ENCODE results near the gene ZYG11A. TPM values are rescaled to one million over a fixed set of nuclear protein-coding genes. Genes with fewer than 3 reads are reported as not detected.

ZYG11A gene
- total and polyA plus RNA-seq, 2 of the 8 experiments (the other 6 are each of a cell fraction or from before 2014, with no cell fraction given), result 0.89 to 2.6 TPM

DNA sequence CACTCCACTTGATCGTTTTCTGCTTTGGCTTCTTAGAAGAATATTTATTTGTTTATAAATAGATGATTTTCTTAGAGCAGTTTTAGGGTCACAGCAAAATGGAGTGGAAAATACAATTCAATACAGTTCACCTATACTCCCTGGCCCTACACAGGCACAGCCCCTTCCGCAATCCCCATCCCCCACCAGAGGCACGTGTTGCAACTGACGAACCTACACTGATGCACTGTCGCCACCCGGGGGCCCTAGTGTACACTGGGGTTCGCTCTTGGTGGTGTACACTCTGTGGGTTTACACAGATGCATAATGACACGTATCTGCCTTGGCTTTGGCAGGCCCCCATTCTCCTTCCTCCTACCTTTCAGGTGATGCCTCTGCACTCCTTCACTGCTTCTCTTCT lies 71.0 kb downstream of the ZYG11A start (continued):
- TF ChIP-seq POLR2AphosphoS5 (IDR thresholded peaks at IDR 0.05; ENCODE audit: low read depth, low read length) (no peak), CREB1 (IDR thresholded peaks at IDR 0.05) (no peak)
- TF ChIP-seq, protein P1, sequence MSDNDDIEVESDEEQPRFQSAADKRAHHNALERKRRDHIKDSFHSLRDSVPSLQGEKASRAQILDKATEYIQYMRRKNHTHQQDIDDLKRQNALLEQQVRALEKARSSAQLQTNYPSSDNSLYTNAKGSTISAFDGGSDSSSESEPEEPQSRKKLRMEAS (IDR thresholded peaks at IDR 0.05), result peak; percentile 92
- TF ChIP-seq, protein P2, sequence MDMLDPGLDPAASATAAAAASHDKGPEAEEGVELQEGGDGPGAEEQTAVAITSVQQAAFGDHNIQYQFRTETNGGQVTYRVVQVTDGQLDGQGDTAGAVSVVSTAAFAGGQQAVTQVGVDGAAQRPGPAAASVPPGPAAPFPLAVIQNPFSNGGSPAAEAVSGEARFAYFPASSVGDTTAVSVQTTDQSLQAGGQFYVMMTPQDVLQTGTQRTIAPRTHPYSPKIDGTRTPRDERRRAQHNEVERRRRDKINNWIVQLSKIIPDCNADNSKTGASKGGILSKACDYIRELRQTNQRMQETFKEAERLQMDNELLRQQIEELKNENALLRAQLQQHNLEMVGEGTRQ (IDR thresholded peaks at IDR 0.05; ENCODE audit: low read length), result peak; percentile 62
